ENCODE data around the gene ZFHX3.

GRCh38 chr16:73076324-73076810 lies 28.4 kb upstream of the ZFHX3 start:
- TF ChIP-seq NR3C1 (CRISPR knock-in tag; IDR thresholded peaks at IDR 0.05) (no peak), CTCF (IDR thresholded peaks at IDR 0.05 in 2 of 3, conservative IDR thresholded peaks at IDR 0.05 in 1 of 3; ENCODE audit: insufficient read depth in 2 of 3, low read depth in 1 of 3, low read length in 3 of 3) (no peak), MXI1 (IDR thresholded peaks at IDR 0.05; ENCODE audit: low read depth, low read length) (no peak), GATA2 (CRISPR knock-in tag; IDR thresholded peaks at IDR 0.05) (no peak), ZNF274 (IDR thresholded peaks at IDR 0.05; ENCODE audit: borderline replicate concordance, low read depth, low read length) (no peak), CCNT2 (IDR thresholded peaks at IDR 0.05; ENCODE audit: borderline replicate concordance, extremely low read depth, insufficient read length, low read depth, low read length) (no peak), BCL6 (CRISPR knock-in tag; IDR thresholded peaks at IDR 0.05) (no peak)

Measured in K562 (cell line).